Right ventricle myocardium superior (tissue), 1 donor: Measurements from ENCODE around the gene SMPDL3B. TPM values are rescaled to one million over a fixed set of nuclear protein-coding genes. Genes with fewer than 3 reads are reported as not detected.

Experiments
- ATAC-seq: fragments of 200-7000 bp; cut with Tn5 transposase; one replicate; pipeline ENCODE4 v1.9.1; 2020; ENCODE audit warnings: mild to moderate bottlenecking; ENCODE audit not compliant: poor library complexity
- DNase-seq: peaks from one replicate; pipeline ENCODE4 v3.0.0-alpha.2; 2020
- intact Hi-C: fragments of 100-400 bp; cut with DNase I; formaldehyde crosslinking; loops from one replicate; pipeline ENCODE4 v1.11.2; 2022
- total RNA-seq: library from RNA; stranded (reverse); fragmentation: NEBNext Ultra II Directional; extraction: Animal tissue kit (Norgen Biotek cat#: 25700); gene quantifications from one replicate; pipeline ENCODE4 v1.2.1, GENCODE V29; 2021
- donor health status: DM: no; HTN: yes; CAD: no; lungs with severe emphysema.

Gene SMPDL3B
- total RNA-seq, 1 donor from 2014 or later = not detected

DNA sequence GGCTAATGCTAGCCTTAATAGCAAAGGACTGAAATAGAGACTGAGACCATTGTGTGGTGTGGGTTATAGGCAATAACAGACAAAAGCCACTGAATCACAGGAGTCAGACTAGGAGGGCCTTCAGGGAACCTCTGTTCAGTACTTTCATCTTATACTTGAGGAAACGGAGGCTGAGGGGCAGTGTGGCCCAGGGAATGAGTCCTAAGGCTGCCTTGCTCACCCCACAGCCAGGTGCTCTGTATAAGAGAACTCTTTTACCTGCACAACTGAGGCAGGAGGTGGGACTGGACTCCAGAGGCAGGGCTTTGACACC is 2.7 kb downstream of the SMPDL3B start:
- intact Hi-C loops = no loop called here
- no peak for DNase-seq
- no peak for ATAC-seq

DNA sequence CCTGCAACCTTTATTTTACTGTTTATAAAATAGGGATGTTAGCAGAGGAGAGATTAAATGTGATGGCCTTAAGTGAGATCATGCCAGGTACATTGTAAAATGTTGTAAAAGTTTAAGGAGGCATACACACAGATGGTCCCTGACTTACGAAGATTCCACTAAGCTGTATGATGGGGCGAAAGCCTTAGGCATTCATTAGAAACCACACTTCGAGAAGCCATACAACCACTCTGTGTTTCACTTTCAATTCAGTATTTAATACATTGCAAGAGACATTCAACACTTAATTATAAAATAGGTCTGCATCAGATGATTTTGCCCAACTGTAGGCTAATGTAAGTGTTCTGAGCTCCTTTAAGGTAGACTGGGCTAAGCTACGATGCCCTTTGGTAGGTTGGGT is 3.7 kb downstream of the SMPDL3B start:
- intact Hi-C loops = no loop called here
- ATAC-seq = no peak
- DNase-seq = no peak

DNA sequence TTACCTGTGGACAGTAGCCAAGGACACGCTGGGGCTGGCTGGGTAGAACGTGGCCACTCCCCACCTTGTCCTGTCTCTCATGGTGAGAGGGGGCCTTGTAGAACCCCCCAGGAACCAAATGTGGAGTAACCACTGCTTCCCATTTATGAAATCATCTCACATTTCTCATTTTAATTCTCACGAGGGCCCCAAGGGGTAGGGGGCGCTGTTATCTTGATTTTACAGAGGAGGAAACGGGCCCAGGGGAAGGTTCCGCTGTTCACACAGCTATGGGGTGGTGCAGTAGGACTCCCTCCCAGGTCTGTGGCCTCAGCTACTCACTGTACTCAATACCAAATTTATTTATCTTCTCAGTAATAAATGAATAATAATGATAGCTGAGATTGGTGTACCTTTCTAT is 5.5 kb downstream of the SMPDL3B start:
- ATAC-seq = peak; percentile 43
- peak; percentile 71 for DNase-seq
- intact Hi-C loops = no loop called here

DNA sequence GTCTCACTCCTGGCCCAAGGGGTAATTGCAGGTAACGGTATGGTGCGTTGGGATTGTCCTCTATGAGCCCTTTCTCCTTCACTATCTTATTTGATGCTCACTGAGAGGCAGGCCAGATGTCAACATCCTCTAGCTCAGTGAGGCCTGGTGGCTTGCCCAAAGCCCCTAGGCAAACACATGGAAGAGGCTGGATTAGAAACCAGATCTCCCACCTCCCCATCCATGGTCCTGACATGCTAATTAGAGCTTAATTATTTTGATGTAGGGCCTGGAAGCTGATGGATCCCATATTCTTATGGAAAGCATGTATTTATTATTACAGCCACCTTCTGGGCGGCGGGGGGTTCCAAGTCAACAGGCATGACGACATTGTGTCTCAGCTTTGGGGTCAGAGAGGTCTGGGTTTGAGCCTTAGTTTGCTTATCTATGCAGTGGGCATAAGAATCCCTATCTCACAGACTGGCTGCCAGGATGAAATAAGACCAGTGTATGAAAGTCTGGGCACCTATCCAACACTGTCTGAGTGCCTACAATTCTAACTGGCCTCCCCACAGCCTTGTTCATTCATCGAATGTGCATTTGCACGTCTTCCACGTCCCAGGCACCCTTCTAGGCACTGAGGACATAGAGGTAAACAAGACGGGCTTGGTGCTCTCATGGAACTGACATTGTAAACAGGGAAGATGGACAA is 6.2 kb downstream of the SMPDL3B start:
- DNase-seq (no peak), ATAC-seq (no peak)
- intact Hi-C loops = no loop called here

DNA sequence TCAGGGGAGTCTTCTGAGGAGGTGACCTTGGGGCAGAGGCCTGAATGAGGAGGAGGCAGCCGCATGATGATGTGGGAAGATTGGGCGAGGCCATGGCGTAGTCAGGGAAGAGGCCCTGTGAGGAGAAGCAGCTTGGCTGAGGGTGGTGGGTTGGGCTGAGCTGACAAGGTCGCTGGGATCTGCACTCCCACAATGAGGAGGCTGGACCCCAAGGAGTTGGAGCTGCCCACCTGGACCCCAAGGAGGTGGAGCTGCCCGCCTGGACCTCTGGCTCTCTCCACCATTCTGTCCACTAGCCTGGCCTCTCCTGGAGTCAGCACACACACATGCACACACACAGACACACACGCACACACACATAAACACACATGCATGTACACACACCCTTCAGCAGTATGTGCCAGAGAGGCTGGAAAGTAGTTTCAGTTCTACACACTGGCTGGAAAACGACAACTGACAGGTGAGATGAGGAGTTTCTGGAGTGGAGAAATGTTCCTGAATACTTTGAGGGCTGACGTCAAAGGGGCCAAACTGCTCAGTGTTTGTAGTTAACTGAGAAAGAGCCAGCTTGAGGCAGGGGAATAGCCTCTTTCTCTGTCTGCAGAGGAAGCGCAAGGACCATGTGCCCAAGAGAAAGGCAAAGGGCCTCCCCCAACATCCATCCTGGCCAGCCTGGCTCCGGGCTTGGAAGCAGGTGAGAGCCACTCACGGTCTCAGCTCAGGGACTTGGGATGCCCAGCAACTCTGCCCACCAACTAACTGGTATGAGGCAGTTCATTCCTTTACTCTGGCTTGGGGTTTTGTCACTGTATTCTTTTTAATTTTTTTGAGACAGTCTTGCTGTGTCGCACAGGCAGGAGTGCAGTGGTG is 7.1 kb downstream of the SMPDL3B start:
- intact Hi-C loops = no loop called here
- ATAC-seq = no peak
- DNase-seq = no peak

DNA sequence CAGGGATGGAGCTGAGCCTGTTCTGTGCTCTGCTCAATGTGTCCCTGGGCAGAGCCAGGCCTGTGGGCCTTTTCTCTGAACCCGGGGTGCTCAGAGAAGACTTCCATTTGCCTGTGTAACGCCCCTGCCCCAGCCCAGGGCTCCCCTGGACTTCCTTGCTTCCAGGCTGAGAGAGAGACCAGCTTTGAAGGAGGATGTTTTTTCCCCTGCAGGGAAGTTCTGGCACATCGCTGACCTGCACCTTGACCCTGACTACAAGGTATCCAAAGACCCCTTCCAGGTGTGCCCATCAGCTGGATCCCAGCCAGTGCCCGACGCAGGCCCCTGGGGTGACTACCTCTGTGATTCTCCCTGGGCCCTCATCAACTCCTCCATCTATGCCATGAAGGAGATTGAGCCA is 10.2 kb downstream of the SMPDL3B start:
- ATAC-seq = no peak
- intact Hi-C loops = no loop called here

DNA sequence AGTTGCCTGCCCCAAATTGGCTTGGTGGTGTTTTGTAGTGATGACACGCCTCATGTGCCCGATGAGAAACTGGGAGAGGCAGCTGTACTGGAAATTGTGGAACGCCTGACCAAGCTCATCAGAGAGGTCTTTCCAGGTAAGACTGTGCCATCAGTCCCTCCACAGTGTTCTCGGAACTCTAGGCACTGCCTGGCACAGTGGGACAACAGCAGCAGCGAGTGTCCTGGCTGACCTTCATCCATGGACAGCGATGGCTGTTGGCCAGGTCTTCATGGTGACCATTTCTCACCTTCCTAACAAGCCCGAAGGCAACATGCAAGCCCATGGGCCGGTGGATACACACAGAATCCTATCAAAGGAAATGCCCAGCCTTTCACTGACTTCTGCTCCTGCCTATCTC is 14.2 kb downstream of the SMPDL3B start:
- intact Hi-C loops = no loop called here
- no peak for ATAC-seq
- DNase-seq = no peak

More for the DNA sequence above, 10.2 kb downstream of the SMPDL3B start:
- no peak for DNase-seq

DNA sequence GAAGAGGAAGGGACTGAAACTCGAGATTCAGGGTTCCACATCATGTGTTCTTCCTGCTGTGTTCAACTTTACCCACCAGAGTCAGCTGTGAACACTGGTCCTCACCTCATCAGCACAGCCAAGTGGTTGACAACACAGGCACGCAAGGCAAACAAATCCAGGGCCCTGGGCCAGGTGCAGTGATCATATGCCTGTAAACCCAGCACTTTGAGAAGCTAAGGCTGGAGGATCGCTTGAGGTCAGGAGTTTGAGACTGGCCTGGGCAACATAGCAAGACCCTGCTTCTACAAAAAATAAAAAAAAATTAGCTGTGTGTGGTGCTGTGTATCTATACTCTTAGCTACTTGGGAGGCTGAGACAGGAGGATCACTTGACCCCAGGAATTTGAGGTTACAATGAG is 16.6 kb downstream of the SMPDL3B start:
- intact Hi-C loops = no loop called here
- no peak for ATAC-seq

DNA sequence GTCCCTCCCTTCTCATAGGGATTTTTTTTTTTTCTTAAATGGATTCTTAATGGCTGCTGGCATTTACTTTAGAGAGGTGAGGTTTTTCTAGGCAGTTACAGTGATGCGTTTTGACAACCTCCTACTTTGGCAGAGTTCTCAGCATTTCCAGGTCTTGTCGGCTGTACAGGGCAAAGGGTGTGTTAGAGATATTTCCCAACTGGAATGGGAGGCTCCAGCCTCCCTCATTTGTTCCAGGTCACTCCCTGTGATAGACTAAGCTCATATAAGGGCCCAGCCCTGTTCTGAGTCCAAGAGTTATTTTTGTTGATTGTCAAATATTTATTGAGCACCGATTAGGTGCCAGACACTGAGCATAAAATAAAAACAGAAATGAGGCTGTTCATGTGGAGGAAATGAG is 17.3 kb downstream of the SMPDL3B start:
- DNase-seq = no peak
- intact Hi-C loops = no loop called here
- no peak for ATAC-seq

More for the DNA sequence above, 16.6 kb downstream of the SMPDL3B start:
- DNase-seq = no peak

DNA sequence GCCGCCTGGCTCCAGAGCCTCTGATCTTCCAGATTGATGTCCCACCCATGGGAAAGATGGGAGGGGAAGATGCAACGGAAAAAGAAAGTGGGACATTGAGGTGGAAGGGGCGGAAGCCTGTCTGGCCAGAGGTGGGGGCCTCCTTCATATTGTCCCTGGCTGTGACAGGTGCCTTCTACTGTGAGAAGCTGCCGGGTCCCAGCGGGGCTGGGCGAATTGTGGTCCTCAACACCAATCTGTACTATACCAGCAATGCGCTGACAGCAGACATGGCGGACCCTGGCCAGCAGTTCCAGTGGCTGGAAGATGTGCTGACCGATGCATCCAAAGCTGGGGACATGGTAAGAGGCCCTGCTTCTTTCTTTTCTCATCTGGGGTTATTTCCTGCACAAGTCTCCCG is 19.4 kb downstream of the SMPDL3B start:
- intact Hi-C loops = no loop called here
- ATAC-seq (no peak), DNase-seq (no peak)

DNA sequence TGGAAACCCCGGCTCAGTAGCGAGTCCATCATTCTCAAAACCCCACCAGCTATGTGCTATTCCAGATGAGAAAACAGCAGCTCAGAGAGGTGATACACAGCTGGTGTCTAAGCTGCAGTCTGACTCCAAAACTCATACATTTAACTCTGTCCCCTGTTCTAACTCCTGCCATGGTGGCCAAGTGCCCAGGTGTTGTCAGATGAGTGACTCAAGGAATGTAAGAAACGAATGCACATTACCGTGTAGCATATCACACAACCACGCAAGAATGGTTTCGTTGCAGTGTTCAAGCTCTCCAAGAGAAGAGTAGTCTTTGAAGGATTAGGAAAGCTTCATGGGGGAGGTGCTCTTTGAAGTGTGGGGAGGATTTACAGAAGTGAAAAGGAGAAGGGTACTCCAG is 20.3 kb downstream of the SMPDL3B start:
- ATAC-seq = no peak
- intact Hi-C loops = no loop called here
- no peak for DNase-seq

DNA sequence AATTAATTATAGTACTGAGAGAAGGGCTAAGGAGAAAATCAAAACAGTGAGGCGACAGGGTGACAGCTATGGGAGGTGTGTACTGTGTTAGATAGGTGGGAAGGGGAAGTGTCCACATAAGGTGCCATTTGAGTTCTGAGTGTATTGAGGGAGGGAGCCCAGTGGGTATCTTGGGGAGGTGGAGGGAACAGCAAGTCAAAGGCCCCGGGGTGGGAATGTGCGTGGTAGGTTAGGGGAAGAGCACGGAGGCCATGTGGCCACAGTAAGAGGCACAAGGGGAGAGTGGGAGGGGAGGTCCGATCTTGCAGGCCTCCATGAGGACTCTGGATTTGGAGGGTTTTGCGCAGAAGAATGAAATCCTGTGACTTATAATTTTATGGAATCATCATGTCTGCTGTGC is 22.0 kb downstream of the SMPDL3B start:
- ATAC-seq (no peak), DNase-seq (no peak)
- intact Hi-C loops = no loop called here

DNA sequence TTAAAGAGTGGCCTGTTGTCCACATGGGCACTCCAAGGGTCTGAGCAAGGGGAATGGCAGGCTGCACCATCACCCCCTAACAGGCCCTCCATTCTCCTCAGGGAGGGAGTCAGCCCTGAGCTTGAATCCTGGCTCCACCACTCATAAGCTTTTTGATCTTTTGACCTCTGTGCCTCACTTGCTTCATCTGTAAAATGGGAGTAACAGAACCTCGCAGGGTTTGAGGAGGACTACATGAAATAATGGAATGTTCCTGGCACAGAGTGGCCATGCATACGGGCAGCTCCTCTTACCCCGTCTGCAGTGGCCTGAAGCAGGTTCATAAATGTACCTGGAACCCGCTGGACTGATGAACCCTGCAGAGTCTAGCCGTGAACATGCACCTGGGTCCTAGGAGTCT is 22.9 kb downstream of the SMPDL3B start:
- intact Hi-C loops = no loop called here
- no peak for DNase-seq
- ATAC-seq = no peak

DNA sequence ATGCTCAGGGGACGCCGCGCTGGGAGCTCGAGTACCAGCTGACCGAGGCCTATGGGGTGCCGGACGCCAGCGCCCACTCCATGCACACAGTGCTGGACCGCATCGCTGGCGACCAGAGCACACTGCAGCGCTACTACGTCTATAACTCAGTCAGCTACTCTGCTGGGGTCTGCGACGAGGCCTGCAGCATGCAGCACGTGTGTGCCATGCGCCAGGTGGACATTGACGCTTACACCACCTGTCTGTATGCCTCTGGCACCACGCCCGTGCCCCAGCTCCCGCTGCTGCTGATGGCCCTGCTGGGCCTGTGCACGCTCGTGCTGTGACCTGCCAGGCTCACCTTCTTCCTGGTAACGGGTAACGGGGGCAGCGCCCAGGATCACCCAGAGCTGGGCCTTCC is 23.7 kb downstream of the SMPDL3B start:
- DNase-seq (no peak), ATAC-seq (no peak)
- intact Hi-C loops = no loop called here

DNA sequence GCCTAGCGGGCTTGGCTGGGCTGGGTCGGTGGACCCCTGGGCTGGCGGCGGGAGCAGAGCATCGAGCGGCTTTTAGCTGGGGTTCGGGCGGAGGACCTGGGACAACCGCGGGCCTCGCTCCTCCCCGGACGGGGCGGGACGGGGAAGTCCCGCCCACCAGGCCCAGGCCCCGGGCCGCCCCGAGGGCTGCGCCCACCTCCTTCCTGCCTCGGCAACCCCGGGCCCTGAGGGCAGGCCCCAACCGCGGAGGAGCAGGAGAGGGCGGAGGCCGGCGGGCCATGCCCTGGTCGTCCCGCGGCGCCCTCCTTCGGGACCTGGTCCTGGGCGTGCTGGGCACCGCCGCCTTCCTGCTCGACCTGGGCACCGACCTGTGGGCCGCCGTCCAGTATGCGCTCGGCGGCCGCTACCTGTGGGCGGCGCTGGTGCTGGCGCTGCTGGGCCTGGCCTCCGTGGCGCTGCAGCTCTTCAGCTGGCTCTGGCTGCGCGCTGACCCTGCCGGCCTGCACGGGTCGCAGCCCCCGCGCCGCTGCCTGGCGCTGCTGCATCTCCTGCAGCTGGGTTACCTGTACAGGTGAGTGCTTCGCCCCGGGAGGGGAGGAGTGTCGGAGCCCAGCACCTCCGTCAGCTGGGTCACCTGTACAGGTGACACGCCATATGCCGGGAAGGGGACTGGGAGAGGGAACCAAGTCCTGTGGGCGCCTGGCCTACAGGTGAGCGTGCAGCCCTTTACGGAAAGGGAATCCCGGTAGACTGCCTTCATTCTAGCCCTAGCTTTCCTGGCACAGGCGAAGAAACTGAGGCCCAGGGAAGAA is 25.2 kb downstream of the SMPDL3B start, which contains the start of gene XKR8:
Gene XKR8, plus strand, starts transcription at position 182 of the 812 bp plus-strand sequence. Its CDS starts 97 bp downstream, at position 279.
- ATAC-seq (peak; percentile 98), DNase-seq (peak; percentile 90)
- intact Hi-C loops = no loop called here

DNA sequence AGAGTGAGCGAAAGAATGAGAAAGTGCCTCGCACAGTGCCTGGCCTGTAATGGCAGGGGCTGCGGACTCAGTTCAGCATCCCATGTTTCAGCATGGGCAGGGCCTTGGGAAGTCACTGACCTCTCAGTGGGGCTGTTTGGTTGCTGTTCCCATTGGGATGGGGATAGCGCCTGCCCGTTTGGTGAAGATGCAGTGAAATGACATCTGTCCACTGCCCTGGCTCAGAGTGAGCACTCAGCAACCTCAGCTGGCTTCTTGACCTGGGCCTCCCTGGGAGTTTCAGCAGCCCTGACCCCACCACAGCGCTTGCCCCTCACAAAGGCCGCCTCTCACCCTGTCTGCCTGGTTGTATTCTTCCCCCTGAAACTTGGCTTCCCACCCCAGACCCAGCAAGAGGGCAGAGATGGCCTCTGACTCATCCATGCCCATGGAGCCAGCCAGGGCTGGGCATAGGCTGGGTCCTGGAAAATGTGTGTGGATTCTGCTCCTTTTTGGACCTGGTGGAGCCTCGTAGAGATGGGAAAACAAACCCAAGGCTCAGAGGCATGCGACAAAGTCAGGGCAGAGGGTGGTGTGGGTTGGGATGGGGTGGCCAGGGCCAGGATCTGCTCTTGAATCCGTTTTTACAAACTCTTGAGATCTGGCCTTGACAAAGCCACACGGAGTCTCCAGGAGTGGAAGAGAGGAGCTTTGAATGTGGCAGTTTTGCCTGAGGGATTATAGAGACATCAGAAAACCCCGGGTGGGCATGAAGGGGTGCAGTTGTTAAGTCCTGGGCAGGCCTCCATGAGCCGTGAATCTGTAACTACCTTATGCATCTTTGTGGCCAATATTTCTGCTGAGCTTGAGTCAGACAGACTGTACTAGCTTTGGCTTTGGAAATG is 26.2 kb downstream of the SMPDL3B start:
- intact Hi-C loops = no loop called here
- no peak for DNase-seq
- ATAC-seq = no peak

DNA sequence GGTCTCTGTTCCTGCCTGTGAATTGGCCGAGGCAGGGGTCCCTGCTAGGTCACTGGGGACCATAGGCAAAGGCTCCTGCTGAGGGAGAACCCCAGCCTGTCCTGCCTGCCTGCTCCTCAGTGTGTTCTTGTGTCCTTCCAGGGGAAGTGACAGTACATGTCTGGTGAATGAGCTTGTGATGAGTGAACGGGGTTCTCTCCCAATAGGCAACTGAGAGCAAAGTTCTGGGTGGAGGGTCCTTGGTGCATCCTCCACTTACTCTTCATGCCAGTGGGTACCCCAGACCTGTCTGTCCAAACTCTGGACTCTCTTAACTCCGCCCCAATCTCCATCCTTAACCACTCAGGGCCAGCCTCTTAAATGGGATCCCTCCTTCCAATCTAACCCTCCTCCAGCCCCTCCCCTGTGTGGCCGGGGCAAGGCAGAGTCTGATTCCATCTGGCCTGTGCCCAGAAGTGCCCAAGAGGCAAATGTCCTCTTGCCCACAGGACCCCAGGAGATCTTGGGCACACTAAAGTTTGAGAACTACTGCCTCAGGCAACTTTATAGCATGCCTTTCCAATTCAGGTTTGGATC is 26.9 kb downstream of the SMPDL3B start:
- ATAC-seq (no peak), DNase-seq (no peak)
- intact Hi-C loops = no loop called here

DNA sequence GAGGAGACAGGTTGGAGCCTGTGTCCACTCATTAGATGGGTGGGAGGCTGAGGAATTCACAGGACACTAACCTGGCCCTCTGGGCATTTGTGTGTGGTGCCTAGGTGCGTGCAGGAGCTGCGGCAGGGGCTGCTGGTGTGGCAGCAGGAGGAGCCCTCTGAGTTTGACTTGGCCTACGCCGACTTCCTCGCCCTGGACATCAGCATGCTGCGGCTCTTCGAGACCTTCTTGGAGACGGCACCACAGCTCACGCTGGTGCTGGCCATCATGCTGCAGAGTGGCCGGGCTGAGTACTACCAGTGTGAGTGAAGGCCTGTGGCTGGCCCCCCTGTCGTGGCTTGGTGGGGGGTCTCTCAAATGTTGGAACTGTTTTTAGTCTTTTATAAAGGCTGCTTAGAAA is 28.6 kb downstream of the SMPDL3B start:
- DNase-seq = no peak
- intact Hi-C loops = no loop called here

More for the DNA sequence above, 28.6 kb downstream of the SMPDL3B start:
- ATAC-seq = no peak
